VCaP (cell line): ENCODE measurements around the gene ITGB3.

Experiments used
- H3K27ac ChIP-seq: fragments of 450-650 bp; 2 replicates; pipeline ENCODE4 v1.5.1; 2017
- CTCF ChIP-seq: fragments of 450-650 bp; conservative IDR thresholded peaks from 2 replicates; pipeline ENCODE4 v1.5.1; 2017; ENCODE audit warnings: mild to moderate bottlenecking, moderate library complexity

Gene ITGB3

DNA sequence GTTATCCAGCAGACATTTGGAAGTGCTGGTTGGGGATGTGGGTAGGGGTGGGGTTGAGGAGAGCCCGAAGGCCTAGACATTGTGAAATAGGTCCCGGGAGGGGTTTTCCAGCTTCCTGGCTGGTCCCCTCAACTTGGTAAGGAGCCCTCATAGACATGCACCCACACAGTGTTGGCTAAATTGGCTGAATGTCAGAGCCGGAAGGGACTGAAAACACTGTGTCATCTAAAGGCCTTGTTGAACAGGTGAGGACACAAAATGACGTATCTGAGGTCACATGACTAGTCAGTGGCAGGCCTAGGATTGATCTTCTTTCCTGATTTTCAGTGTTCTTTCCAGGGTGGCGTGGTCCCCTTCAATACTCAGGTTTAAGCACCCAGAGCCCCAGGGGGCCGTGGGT, 27.6 kb downstream of the ITGB3 start:
- no peak for TF ChIP-seq CTCF
- no peak overlapping the region for H3K27ac ChIP-seq

DNA sequence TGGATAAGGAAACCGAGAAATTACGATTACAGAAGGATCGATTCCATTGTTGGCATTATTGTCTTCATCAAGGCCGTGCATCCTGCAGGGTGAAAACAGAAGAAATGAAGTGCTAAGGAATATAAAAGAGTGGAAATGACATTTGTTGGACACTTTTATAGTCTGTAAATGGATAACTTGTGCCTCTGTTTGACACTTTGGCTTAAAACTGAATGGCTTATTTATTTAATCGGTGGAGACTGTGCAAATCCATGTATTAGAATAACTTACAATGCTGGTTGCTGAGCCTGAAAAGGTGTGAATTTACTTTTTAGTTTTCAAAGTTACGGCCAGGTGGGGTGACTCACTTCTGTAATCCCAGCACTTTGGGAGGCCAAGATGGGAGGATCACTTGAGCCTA, 31.4 kb downstream of the ITGB3 start:
- TF ChIP-seq CTCF: no peak
- H3K27ac ChIP-seq: no peak overlapping the region

GRCh38 chr17:47286198-47286914, 32.7 kb downstream of the ITGB3 start:
- TF ChIP-seq CTCF: no peak
- no peak overlapping the region for H3K27ac ChIP-seq

GRCh38 chr17:47287068-47287467, 33.4 kb downstream of the ITGB3 start:
- H3K27ac ChIP-seq: no peak overlapping the region
- no peak for TF ChIP-seq CTCF

DNA sequence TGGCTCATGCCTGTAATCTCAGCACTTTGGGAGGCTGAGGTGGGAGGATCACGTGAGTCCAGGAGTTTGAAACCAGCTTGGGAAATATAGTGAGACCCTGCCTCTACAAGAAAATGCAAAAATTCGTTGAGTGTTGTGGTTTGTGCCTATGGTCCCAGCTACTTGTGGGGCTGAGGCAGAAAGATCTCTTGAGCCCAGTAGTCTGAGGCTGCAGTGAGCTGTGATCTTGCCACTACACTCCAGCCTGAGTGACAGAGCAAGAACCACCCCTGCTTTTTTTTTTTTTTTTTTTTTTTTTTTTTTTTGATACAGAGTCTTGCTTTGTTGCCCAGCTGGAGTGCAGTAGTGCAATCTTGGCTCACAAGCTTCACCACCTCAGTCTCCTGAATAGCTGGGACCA, 34.0 kb downstream of the ITGB3 start:
- no peak overlapping the region for H3K27ac ChIP-seq
- no peak for TF ChIP-seq CTCF

DNA sequence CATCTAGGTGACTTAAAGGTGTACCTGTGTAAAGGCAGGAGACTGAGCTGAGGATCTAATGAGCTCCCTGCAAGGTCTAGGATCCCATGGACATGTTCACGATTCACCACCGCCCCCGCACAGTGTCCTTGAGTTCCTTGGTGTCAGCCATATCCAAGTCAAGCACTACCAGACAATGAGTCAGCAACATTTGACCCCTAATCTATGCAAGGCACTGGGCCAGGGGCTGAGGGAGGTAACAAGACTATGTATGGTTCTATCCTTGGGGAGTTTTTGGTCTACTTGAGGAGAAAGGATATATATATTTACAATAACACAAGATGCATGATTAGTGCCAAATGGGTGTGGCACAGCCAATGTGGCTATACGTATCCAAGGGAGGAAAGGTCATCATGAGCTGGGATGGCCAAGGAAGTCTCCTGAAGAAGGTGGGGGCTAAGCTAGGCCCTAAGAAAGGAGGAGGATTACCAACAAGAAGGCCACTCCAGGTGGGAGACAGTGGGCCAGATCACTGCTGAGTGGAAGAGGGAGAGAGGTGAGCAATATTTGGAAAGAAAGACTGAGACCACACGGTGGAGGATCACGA, 35.0 kb downstream of the ITGB3 start:
- H3K27ac ChIP-seq: no peak overlapping the region

DNA sequence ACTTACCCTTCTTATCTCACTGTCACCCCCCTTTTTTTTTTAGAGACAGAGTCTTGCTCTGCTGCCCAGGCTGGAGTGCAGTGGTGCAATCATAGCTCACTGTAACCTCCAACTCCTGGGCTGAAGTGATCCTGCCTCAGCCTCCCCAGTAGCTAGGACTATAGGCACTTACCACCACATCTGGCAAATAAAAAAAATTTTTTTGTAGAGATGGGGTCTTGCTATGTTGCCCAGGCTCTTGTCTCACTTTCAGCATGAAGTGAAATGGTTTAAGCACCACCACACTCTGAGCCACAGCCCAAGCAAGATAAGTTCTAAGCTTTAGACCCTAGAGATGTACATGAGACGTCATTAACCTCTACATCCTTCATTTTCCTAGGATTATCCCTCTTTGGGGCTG, 35.7 kb downstream of the ITGB3 start:
- no peak for TF ChIP-seq CTCF
- no peak overlapping the region for H3K27ac ChIP-seq

More for the DNA sequence above, 35.0 kb downstream of the ITGB3 start:
- no peak for TF ChIP-seq CTCF
